ENCODE results near the gene SCUBE2.
"Not testable (repeated sequence)": the region's sequence is repeated elsewhere in the genome, so short reads cannot be mapped to it uniquely, and the experiment has no call there.

Gene SCUBE2

GRCh38 chr11:9002920-9003572 lies 88.4 kb downstream of the SCUBE2 start:
- no peak for DNase-seq

- no peak for DNase-seq
Measured at GRCh38 chr11:9001736-9002135, 89.7 kb downstream of the SCUBE2 start.

DNA sequence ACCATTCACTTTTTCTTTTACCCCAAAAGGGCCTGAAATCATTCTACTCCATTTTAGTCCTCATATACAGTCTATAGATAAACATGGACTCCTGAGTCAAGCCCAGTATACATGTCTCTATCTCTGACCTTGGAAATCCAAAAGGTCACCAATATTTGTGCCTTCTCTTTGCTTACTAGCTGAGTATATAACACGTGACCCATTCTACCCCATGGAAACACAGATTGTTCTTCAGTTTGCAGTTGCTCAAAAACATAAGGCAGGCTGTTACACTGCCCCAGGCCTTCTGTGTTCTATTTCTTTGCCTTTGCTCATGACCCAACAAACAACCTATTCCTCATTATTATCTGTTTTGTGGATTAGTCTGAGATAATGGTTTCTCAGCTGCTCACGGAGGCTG lies 93.4 kb downstream of the SCUBE2 start:
- DNase-seq = no peak

GRCh38 chr11:8997451-8997850 lies 93.9 kb downstream of the SCUBE2 start:
- DNase-seq = no peak

DNA sequence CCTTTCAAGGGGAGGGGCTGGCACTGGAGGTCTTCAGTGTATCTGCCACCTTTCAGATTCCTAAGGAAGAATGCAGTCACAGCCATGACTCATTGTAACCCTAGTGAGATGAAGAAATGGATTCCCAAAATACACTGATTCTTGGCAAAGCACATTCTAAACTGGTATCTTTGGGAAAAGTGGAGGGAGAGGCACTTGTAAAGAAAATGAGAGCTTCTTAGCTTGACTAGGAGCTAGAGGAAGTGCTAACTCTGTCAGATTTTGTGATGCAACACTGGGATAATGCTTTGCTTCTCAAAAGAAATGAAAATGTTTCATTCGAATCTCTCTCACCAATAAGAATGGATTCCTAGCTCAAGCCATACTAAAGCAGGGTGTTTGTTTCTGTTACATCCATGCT lies 101.9 kb downstream of the SCUBE2 start:
- no peak for DNase-seq

DNA sequence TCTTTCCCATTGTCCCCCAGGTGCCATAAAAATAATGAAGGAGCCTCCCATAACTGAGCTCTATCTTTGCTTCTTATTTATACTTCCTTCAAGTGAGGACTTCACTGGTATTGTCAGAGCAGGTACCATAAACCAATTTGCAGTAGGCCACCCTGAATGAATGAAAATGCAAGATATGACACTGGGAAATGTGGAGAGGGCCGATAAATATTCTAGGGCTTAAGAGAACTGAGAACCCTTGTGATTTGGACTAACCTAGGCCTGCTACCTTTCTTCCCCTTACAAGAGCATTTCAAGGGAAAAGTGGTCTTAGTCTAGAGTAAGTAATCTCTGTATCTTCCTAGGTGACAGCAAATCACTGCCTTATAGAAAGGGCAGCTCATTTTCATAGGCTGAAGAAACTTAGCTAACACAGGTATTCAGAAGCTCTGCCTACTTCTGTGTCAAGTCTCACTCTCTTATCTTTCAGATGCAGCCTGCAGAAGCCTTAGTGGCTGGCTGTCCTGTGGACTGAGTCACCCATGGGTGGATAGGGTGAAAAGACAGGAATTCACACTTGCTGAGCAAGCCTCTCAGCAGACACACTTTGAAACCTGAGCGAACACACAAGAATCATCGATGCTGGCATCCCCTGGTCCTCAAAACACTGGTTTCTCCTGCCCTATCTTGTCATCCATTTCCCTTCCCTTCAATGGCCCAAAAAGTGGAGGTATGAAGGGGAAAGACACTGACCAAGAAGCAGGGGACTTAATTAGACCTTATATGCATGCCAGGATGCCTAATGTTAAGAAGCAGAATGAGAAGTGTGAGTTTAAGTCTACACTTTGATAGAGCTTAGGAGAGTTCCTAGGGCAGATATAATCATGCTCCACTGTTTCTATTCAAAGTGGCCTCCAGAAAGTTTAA lies 102.8 kb downstream of the SCUBE2 start:
- no peak for DNase-seq

GRCh38 chr11:8987446-8987845 lies 104.0 kb downstream of the SCUBE2 start:
- no peak for DNase-seq

GRCh38 chr11:8986772-8987171 lies 104.6 kb downstream of the SCUBE2 start:
- not testable (repeated sequence) for DNase-seq

DNA sequence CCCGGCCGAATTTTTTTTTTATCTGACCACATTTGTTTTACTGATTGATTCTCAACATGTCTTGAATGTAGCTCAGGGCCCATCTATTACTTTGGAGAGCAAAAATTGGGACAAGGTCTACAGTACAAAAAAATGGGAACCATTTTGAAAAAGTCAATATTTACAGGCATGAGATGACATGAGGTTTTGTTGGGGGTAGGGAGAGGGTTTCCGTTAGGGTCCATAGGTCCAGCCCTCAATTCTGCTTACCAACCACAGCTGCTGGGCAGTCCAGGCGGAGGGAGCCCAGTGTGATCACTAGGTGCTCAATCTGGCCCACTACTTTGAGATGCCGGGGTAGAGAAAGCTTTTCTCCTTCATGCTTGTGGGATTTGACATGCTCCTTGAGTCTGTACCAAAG lies 105.9 kb downstream of the SCUBE2 start:
- DNase-seq = no peak

- no peak for DNase-seq
Measured at GRCh38 chr11:8983552-8983951, 107.8 kb downstream of the SCUBE2 start.

GRCh38 chr11:8980485-8980884 lies 110.9 kb downstream of the SCUBE2 start:
- no peak for DNase-seq

DNA sequence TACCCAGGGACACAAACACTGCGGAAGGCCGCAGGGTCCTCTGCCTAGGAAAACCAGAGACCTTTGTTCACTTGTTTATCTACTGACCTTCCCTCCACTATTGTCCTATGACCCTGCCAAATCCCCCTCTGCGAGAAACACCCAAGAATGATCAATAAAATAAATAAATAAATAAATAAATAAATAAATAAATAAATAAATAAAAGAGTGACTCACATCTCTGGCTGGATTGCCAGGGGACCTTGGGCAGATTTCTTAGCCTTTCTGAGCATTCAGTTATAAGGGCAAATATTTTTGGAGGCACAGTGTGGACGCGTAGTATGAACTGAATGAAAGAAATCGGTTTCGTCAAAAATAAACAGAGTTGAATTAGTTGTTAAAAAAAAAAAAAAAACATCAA lies 112.0 kb downstream of the SCUBE2 start:
- not testable (repeated sequence) for DNase-seq

- DNase-seq = no peak
Measured at GRCh38 chr11:8973121-8973520, 118.3 kb downstream of the SCUBE2 start.

DNA sequence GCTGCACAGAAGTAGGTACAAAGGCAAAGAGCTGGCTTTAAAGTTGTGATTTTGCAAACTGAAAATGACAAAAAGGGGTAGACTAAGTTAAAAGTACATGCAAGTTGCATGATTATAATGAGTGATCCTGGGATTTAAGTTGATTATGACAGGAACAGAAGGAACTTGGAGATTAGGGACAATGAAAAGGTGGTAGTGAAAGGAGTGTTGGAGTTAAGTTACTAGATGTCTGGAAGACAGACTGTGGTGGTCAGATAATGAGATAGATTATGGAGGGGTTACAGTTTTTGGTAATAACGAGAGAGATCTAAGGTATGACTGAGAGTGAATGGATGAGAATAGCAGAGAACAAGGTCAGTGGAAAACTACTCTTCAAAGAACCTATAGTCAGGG lies 119.5 kb downstream of the SCUBE2 start:
- DNase-seq = no peak

- no peak for DNase-seq
Measured at GRCh38 chr11:8971196-8971923, 120.0 kb downstream of the SCUBE2 start.
